HG02571 (cell line): ENCODE results near the gene LTO1.
"Not testable (repeated sequence)": the region's sequence is repeated elsewhere in the genome, so short reads cannot be mapped to it uniquely, and the experiment has no call there.

Experiments used
- ATAC-seq: cut with Tn5 transposase; IDR thresholded peaks from one replicate; pipeline ENCODE4 v1.9.1; 2021; ENCODE audit warnings: mild to moderate bottlenecking, moderate library complexity; ENCODE audit not compliant: unreplicated experiment

Gene LTO1

DNA sequence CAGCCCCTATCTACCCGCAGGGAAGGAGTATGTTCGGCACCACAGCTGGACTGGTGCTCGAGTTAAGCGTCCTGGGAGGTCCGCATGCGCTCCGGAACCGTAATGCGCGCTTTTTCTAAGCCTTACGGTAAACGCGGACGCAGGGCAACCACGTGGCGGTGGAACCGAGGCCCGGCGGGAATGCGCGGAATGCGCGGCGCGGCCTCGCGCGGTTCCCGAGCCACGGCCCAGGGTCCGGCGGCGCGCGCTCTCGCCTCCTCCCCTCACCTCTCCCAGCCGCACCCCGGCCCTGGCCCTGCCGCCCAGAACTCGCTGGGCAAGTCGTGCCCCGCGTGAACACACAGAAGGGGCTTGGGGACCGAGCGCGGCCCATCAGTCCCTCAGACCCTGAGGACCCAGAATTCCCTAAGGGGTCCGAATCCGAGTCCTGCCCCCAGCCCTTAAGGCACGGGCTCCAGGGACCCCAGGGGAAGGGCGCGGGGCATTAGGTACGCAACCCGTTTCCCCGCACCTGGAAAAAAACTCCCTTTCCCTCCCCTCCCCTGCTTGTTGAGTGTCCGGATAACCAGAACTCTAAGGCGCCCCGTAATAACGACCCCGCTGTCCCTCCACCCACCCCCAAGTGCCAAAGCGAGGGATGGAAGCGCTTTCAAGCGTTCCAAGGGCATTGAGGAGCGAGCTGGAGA lies 38.5 kb downstream of the LTO1 start:
- ATAC-seq = no peak

DNA sequence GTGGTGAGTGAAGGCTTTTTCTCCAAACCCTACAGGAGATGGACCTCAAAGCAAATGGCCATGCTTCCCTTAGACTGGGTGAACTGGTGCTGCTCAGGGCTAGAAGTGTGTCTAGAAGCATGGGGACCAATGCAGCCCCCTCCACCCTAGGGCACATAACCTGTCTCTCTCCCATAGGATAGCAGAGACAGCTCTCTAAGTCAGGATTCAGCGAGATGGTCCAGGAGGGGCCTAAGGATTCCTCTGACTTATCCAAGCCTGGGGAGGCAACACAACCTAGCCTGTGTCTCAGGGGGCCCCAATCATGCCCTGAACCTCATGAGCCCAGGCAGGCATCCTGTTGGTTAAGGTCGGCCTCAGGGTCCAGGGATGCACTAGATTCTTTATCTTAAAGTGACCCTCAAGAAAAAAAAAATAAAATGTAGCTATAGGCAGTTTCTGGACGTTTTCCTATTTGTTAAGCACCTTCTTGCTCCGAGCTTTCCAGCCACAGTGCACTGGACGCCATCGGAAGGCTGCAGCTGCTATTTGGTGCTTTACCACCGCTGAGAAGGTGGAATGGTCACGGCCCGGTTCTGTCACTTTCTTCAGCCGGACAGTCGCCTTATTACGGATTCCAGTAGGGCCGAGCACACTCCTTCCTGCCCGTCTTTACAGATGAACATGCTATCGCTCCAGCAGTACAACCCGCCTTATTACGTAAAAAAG lies 39.2 kb downstream of the LTO1 start:
- no peak for ATAC-seq

DNA sequence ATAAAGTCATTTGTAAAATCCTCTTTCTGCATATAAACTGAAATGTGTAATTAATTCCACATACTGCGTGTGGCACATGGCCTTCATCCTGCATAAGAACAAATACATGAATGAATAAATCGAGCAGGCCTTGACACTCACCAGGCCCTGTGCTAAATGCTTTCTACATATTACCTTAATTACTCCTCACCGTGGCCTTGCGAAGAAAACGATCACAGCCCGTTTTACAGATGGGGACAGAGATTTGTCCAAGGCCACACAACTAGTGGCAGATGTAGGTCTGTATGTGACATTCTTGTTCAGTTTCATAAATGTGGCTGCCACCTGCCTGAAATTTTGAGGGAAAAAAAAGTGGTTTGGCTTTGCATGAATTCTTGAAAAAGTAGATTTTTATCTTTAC lies 40.0 kb downstream of the LTO1 start:
- no peak for ATAC-seq

DNA sequence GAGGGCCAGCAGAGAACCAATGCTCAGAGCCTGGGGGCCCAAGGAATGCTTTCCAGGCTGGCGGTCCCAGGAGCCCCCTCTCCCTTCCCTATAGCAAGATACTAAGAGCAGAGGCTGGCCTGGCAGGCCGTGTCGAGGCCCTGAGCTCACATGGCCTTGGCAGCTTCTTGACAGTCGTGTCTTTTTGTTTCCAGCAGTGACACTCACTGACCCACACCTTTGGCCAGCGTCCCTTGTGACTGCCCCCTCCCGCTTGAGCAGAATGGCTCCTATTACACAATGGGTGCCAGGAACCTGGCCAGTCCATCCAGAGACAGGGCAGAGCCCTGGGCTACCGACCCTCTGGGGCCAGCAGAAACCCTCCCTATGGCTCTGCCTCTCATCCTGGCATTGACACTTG lies 40.6 kb downstream of the LTO1 start:
- no peak for ATAC-seq

DNA sequence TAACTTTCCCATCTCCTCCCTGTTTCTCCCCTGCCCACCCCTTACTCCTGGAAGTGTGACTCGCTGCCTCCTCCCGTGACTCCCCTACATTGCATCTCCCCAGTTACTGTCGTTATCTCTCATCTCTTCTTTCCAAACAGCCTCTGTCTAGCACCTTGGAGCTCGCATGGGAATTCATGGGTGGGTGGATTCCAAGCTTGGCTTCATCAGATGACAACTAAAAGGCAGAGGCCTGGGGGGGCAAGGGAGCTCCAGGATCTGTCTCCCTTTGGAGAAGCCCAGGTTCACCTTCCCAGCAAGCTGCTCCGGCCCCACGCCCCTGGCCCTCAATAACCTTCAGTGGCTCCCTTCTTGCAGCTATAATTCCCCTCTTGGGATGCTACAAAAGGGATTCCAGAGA lies 41.1 kb downstream of the LTO1 start:
- no peak for ATAC-seq

DNA sequence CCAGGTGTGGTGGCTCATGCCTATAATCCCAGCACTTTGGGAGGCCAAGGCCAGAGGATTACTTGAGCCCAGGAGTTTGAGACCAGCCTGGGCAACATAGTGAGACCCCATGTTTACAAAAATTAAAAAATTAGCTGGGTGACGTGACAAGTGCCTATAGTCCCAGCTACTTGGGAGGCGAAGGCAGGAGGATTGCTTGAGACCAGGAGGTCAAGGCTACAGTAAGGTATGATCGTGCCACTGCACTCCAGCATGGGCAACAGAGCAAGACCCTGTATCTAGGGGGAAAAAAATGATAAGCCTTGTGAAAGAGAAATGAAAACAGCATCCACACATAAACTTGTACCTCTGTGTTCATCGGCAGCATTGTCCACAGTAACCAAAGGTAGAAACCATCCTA lies 42.3 kb downstream of the LTO1 start:
- no peak for ATAC-seq

DNA sequence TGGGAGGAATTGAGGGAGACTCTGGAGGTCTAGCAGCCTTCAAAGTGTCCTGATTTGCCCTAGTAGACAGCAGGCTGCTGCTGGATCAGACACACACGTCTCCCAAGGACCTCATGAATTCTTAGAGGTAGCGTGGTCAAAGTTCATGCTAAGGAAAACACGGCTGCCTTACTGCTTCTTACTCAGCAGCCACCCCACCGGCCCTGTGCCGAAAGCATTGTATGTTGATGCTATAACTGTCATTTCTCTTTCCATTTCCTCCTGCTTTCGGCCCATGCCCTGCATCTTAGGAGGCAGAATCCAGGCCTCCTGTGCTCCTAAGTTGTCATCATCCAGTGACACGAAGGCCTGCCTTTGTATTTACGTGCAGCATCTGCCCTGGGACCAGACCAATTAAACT lies 44.7 kb downstream of the LTO1 start:
- ATAC-seq = no peak

DNA sequence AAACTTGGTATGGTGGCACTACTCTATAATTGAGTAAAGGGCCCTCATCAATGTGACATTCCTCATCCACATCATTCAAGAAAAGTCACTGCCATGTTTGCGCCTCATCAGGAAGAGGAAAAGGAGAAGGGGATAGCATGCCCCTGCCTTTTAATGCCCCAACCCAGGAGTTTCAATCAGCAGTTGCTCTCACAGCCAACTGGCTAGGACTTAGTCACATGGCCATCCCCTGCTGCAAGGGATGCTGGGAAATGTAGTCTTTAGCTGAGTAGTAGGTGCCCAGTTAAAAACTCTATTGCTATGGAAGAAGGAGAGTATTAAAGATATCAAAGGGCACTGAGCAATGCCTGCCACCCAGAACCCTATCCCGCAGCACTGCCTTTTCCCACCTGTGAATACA lies 45.1 kb downstream of the LTO1 start:
- no peak for ATAC-seq

DNA sequence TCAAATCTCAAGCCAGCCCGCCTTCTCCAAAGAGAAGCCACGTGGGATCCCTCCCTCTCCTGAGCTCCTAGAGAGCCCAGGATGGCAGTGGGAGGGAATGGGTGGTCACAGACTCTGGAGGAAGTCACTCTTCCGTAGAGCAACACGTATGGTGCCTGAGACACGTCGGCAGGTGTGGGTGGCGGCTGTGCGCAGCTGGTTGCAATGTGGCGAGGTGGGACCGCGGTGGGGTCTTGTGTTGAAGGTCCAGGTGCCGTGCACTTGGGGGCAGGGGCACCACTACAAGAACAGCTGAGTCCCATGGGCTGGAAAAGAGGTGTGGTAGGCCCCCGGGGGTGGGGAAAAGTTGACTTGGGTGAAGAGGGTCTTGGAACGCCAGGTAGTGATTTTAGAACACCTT lies 47.6 kb downstream of the LTO1 start:
- ATAC-seq = no peak

DNA sequence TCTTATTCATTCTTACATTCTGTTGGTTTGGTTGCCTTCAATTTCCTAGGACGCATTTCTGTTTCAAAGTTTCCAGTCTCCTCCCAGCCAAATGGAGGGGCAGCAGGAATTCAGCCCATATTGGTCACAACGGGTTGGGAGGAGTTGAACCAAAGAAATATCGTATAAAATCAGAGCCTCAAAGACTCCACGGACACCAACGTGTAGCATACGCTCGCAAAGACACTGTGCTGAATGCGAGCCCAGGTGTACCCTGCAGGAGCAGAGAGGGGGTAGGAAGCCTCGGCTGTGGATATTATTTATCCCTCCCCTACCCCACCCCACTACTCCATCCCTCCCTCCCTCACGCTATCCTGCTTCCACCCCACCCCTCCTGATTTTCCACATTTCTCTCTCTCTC lies 49.7 kb downstream of the LTO1 start:
- no peak for ATAC-seq

DNA sequence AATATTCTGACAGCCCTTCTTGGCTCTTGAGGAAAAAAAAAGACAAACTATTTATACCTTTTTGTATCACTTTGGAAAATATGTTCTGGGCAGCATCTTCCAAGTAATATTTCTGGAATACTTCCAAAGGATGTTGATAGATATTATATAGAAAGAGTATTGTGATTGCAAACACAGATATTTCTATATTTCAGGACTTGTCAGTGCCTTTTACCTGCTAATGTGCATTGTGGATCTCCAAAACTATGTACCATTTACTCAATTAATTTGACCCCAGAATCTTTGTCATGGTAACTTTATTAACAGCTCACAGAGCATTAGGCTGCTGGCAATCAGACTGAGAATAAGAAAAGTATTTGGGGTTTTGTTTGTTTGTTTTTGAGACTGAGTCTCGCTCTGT lies 50.9 kb downstream of the LTO1 start:
- no peak for ATAC-seq

DNA sequence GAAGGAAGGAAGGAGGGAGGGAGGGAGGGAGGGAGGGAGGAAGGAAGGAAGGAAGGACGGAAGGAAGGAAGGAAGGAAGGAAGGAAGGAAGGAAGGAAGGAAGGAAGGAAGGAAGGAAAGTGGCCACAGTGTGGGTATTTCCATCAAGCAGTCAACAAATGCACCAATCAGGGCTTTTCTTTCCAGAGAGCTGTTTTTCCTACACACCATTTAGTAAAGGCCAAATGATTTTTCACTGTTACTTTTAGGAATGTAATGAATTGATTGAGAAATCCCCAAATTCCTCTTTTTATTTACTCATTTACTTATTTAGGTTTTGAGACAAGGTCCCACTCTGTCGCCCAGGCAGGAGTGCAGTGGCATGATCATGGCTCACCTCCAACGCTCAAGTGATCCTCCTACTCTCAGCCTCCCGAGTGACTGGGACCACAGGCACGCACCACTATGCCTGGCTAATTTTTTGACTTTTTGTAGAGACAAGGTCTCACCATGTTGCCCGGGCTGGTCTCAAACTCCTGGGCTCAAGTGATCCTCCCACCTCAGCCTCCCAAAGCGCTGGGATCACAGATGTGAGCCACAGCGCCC lies 53.0 kb downstream of the LTO1 start:
- not testable (repeated sequence) for ATAC-seq

DNA sequence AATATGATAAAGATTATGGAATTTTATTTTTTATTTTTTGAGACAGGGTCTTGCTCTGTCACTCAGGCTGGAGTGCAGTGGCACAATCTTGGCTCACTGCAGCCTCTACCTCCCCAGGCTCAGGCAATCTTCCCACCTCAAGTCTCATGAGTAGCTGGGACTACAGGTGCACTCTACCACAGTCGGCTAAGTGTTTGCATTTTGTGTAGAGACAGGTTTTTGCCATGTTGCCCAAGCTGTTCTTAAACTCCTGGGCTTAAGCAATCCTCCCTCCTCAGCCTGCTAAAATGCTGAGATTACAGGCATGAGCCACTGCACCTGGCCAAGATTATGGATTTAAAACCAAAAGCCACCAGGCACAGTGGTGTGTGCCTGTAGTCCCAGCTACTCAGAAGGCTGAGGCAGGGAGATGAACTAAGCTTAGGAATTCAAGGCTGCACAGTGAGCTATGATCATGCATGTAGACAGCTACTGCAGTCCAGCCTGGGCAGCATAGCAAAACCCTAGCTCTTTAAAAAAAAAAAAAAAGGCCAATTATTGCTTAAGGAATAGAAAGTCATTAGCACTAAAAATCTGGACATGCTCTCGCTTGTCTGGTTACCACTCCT lies 54.4 kb downstream of the LTO1 start:
- ATAC-seq = no peak

DNA sequence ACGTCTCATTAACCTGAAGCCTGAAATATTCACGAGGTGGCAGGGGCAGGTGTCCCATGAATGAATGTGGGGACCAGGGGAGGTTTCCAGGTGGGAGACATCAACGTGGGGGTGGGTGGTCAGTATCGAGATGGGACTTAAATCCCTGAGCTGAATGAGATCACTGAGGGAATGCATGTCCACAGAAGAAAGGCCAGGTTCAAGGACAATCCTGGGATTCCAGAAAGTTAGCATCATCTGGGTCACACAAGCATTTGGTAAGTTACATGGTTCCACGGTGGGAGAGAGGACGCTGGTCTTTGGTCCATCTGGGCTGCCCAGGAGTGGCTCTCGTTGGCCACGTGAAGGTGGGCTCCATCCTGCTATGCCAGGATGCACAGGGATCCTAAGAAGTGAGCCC lies 56.9 kb downstream of the LTO1 start:
- no peak for ATAC-seq

DNA sequence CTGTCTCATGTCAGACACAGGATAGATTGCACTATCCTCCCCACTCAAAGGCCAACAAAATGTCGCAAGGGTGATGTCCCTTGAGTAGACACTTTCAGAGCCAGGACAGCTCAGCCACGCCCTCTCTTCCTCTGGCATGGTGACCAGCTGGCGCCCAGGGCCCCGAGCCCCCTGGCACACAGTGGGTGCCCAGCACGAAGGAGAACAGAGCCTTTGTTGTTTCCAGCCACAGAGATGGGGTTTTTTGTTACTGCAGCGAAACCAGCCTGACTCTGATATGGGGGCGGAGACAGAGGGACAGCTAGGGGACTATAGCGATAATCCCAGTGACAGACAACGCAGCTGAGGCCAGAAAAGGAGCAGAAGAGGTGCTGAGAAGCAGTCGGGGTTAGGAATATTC lies 57.5 kb downstream of the LTO1 start:
- no peak for ATAC-seq

DNA sequence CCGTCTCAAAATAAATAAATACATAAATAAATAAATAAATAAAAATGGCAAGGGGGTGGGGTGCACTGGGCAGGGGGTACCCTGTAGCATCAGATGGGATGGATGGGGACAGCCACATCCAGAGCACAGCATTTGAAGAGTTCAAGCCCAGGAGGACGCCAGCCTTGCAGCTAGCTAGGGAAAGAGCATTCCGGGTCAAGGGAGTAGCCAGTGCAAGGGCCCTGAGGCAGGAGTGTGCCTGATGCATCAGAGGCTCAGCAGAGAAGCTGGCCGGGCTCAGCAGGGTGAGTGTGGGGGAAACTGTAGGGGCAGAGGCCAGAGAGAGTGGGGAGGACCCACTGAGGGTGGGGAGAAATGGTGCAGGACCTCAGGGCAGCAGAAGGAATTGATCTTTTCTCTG lies 57.9 kb downstream of the LTO1 start:
- ATAC-seq = no peak
